NCI-H1105 (cell line): ENCODE results near the gene ZNF747.

Source experiments
- DNase-seq: peaks from one replicate; lab custom pipeline; 2025; lab: John Stamatoyannopoulos, UW

Gene ZNF747

GRCh38 chr16:30515275-30515674 lies 19.4 kb downstream of the ZNF747 start:
- no peak for DNase-seq

GRCh38 chr16:30511509-30511908 lies 23.1 kb downstream of the ZNF747 start:
- no peak for DNase-seq

- no peak for DNase-seq
These were observed 24.2 kb downstream of the ZNF747 start for GRCh38 chr16:30510376-30510938.

- DNase-seq = no peak
These were observed 25.4 kb downstream of the ZNF747 start for GRCh38 chr16:30509081-30509765.

- no peak for DNase-seq
These were observed 31.0 kb downstream of the ZNF747 start for GRCh38 chr16:30503403-30504296.

GRCh38 chr16:30499284-30499683 lies 35.4 kb downstream of the ZNF747 start:
- DNase-seq = no peak

GRCh38 chr16:30494709-30495108 lies 39.9 kb downstream of the ZNF747 start:
- DNase-seq = no peak

GRCh38 chr16:30493941-30494488 lies 40.6 kb downstream of the ZNF747 start:
- DNase-seq = no peak

GRCh38 chr16:30491744-30492308 lies 42.8 kb downstream of the ZNF747 start:
- DNase-seq = no peak

- no peak for DNase-seq
These were observed 43.4 kb downstream of the ZNF747 start for GRCh38 chr16:30491229-30491628.

- DNase-seq = no peak
These were observed 44.4 kb downstream of the ZNF747 start for GRCh38 chr16:30490210-30490609.

GRCh38 chr16:30488764-30489605 lies 45.7 kb downstream of the ZNF747 start:
- DNase-seq = no peak

GRCh38 chr16:30485818-30486436 lies 48.7 kb downstream of the ZNF747 start:
- no peak for DNase-seq

- no peak for DNase-seq
These were observed 49.8 kb downstream of the ZNF747 start for GRCh38 chr16:30484887-30485286.

- no peak for DNase-seq
These were observed 52.3 kb downstream of the ZNF747 start for GRCh38 chr16:30482366-30482765.

- DNase-seq = no peak
These were observed 53.3 kb downstream of the ZNF747 start for GRCh38 chr16:30481381-30481780.
